Smooth muscle cell (in vitro differentiated cells): ENCODE measurements around the gene PRKN. TPM values are rescaled to one million over a fixed set of nuclear protein-coding genes. Genes with fewer than 3 reads are reported as not detected.

Experiments used
- DNase-seq: peaks from one replicate; lab custom pipeline; 2025; ENCODE audit not compliant: unreplicated experiment; lab: John Stamatoyannopoulos, UW
- H2AFZ ChIP-seq: fragments of 200-600 bp; sonication (generic); 2 replicates; pipeline ENCODE4 v1.6.0; 2016; ENCODE audit warnings: antibody characterized with exemption, low read depth, mild to moderate bottlenecking
- H3F3A ChIP-seq: fragments of 200-600 bp; sonication (generic); 2 replicates; pipeline ENCODE4 v1.6.0; 2017; ENCODE audit warnings: antibody characterized with exemption, low read depth
- H3K27ac ChIP-seq: fragments of 200-600 bp; sonication (generic); 2 replicates; pipeline ENCODE4 v1.5.1; 2016; ENCODE audit warnings: low read depth, mild to moderate bottlenecking
- H3K27me3 ChIP-seq: fragments of 200-600 bp; sonication (generic); 2 replicates; pipeline ENCODE4 v1.6.1; 2016; ENCODE audit warnings: low read depth, mild to moderate bottlenecking
- H3K36me3 ChIP-seq: fragments of 200-600 bp; sonication (generic); 2 replicates; pipeline ENCODE4 v1.5.1; 2016; ENCODE audit warnings: low read depth
- H3K4me1 ChIP-seq: fragments of 200-600 bp; sonication (generic); 2 replicates; pipeline ENCODE4 v1.5.1; 2016; ENCODE audit warnings: low read depth
- H3K4me2 ChIP-seq: fragments of 200-600 bp; sonication (generic); 2 replicates; pipeline ENCODE4 v1.6.0; 2016; ENCODE audit warnings: mild to moderate bottlenecking
- H3K4me3 ChIP-seq: fragments of 200-600 bp; sonication (generic); 2 replicates; pipeline ENCODE4 v1.5.1; 2016; ENCODE audit warnings: mild to moderate bottlenecking
- H3K79me2 ChIP-seq: fragments of 200-600 bp; sonication (generic); 2 replicates; pipeline ENCODE4 v1.6.0; 2016; ENCODE audit warnings: low read depth, mild to moderate bottlenecking
- H3K9ac ChIP-seq: fragments of 200-600 bp; sonication (generic); 2 replicates; pipeline ENCODE4 v1.6.0; 2016; ENCODE audit warnings: low read depth
- H3K9me3 ChIP-seq: fragments of 200-600 bp; sonication (generic); replicated peaks from 2 replicates; pipeline ENCODE4 v1.5.1; 2016; ENCODE audit warnings: low read depth
- H4K20me1 ChIP-seq: fragments of 200-600 bp; sonication (generic); 2 replicates; pipeline ENCODE4 v1.6.0; 2016; ENCODE audit warnings: low read depth
- CTCF ChIP-seq: fragments of 200-600 bp; sonication (generic); IDR thresholded peaks from 2 replicates; pipeline ENCODE4 v1.5.1; 2017; ENCODE audit warnings: borderline replicate concordance, mild to moderate bottlenecking, antibody characterized with exemption; ENCODE audit not compliant: insufficient read depth, poor library complexity, severe bottlenecking
- WGBS: methylation state at CpG from one replicate; pipeline ENCODE4 v1.1.7; 2016; ENCODE audit warnings: low lambda C conversion rate; 5-methylcytosine and 5-hydroxymethylcytosine counted together
- polyA plus RNA-seq: library from polyadenylated mRNA; unstranded; fragments of >200 nt; fragmentation: Nextera tagmentation; extraction: Ambion mirVana; gene quantifications from 2 replicates; pipeline ENCODE4 v1.2.1, GENCODE V29; 2016
- total RNA-seq: library from RNA; depleted of rRNA; stranded (reverse); fragments of >200 nt; gene quantifications from 2 replicates; pipeline ENCODE4 v1.2.3, GENCODE V29; 2014

PRKN gene
- total and polyA plus RNA-seq, 2 experiments from 2014 or later = 0.81 to 5.1 TPM

GRCh38 chr6:162238675-162239074, 488.9 kb downstream of the PRKN start:
- no peaks in the 10 kb centered on the region for H3K79me2 ChIP-seq
- H3K9ac ChIP-seq = no peak overlapping the region
- no peak overlapping the region for H3K27ac ChIP-seq
- DNase-seq = no peak
- H3K4me2 ChIP-seq = no peak overlapping the region
- H2AFZ ChIP-seq = no peak overlapping the region
- H3K4me1 ChIP-seq = no peaks in the 10 kb centered on the region
- H3K9me3 ChIP-seq = no peaks in the 10 kb centered on the region
- WGBS = 91% methylated on average over 8 of the region's 8 CpGs
- H4K20me1 ChIP-seq = no peaks in the 10 kb centered on the region
- no peak overlapping the region for H3K4me3 ChIP-seq
- no peaks in the 10 kb centered on the region for H3F3A ChIP-seq
- H3K36me3 ChIP-seq = no peaks in the 10 kb centered on the region
- H3K27me3 ChIP-seq = no peaks in the 10 kb centered on the region
- no peak for TF ChIP-seq CTCF

- H3K9ac ChIP-seq = no peak overlapping the region
- H3K36me3 ChIP-seq = no peaks in the 10 kb centered on the region
- no peaks in the 10 kb centered on the region for H3K27me3 ChIP-seq
- H3K79me2 ChIP-seq = no peaks in the 10 kb centered on the region
- no peak overlapping the region for H3K27ac ChIP-seq
- H3F3A ChIP-seq = no peaks in the 10 kb centered on the region
- TF ChIP-seq CTCF = no peak
- H2AFZ ChIP-seq = no peak overlapping the region
- 80% methylated on average over 1 of the region's 1 CpG for WGBS
- no peaks in the 10 kb centered on the region for H3K9me3 ChIP-seq
- no peaks in the 10 kb centered on the region for H3K4me1 ChIP-seq
- no peak overlapping the region for H3K4me2 ChIP-seq
- no peak for DNase-seq
- no peaks in the 10 kb centered on the region for H4K20me1 ChIP-seq
- no peak overlapping the region for H3K4me3 ChIP-seq
These were observed 490.2 kb downstream of the PRKN start for GRCh38 chr6:162237331-162237730.

GRCh38 chr6:162234631-162235030, 492.9 kb downstream of the PRKN start:
- WGBS = 81% methylated on average over 2 of the region's 2 CpGs
- H3K9ac ChIP-seq = no peak overlapping the region
- no peak overlapping the region for H2AFZ ChIP-seq
- no peak overlapping the region for H3K4me2 ChIP-seq
- H4K20me1 ChIP-seq = no peaks in the 10 kb centered on the region
- no peaks in the 10 kb centered on the region for H3K36me3 ChIP-seq
- no peaks in the 10 kb centered on the region for H3K9me3 ChIP-seq
- no peak overlapping the region for H3K27ac ChIP-seq
- no peaks in the 10 kb centered on the region for H3K79me2 ChIP-seq
- DNase-seq = no peak
- H3K27me3 ChIP-seq = peaks cover 4% of the 10 kb centered on the region
- H3K4me3 ChIP-seq = no peak overlapping the region
- H3F3A ChIP-seq = no peaks in the 10 kb centered on the region
- no peaks in the 10 kb centered on the region for H3K4me1 ChIP-seq
- no peak for TF ChIP-seq CTCF

- Histone ChIP-seq H3F3A (no peaks in the 10 kb centered on the region), H3K27ac (no peak overlapping the region), H3K79me2 (no peaks in the 10 kb centered on the region), H3K4me2 (no peak overlapping the region), H3K27me3 (peaks cover 7% of the 10 kb centered on the region), H3K36me3 (no peaks in the 10 kb centered on the region), H3K9ac (no peak overlapping the region), H3K4me3 (no peak overlapping the region), H2AFZ (no peak overlapping the region), H4K20me1 (no peaks in the 10 kb centered on the region), H3K4me1 (no peaks in the 10 kb centered on the region), H3K9me3 (no peaks in the 10 kb centered on the region)
- no peak for TF ChIP-seq CTCF
- DNase-seq = no peak
- 74% methylated on average over 1 of the region's 1 CpG for WGBS
These were observed 497.3 kb downstream of the PRKN start for GRCh38 chr6:162230147-162230752.
